ENCODE measurements around the gene METTL6. TPM values are rescaled to one million over a fixed set of nuclear protein-coding genes. Genes with fewer than 3 reads are reported as not detected.

The METTL6 gene
- total RNA-seq, 4 donors from 2014 or later, result 13.2 to 20.8 (median 17.0) TPM

DNA sequence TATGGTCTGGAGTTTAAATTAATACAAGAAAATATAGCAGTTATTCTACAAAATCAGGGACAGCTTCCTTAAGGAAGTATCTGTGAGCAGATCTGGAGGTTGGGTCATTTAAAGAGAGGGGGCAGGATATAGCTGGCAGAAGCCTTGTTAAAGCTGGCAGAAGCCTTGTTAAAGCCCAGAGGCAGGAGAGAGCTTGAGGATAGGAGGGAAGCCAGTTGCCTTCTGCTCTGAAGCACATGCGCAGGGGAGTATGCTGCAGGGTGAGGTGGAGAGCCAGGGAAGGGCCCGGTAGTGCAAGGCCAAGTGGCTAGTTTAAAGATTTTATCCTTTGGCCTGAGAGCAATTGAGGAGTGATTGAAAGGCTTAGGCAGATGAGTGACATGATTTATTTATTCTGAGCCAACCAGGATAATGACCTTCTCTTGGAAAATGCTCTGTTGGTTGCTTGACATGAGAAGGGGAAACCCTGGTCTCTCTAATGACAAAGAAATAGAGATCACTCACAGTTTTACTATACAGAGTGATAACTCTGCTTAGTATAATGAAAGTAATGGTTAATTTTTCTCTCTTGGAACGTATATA is 4.0 kb upstream of the METTL6 start:
- H3K27ac ChIP-seq, result no peak overlapping the region
- no peak overlapping the region for H3K4me3 ChIP-seq
- no peak for DNase-seq (ENCODE audit: low spot score in 2 of 2)
- H3K9me3 ChIP-seq, result no peaks in the 10 kb centered on the region
- 77 to 80% methylated on average over 3 of the region's 3 CpGs for WGBS, 2 donors
- TF ChIP-seq POLR2A (IDR thresholded peaks at IDR 0.05) (no peak), EP300 (IDR thresholded peaks at IDR 0.05) (no peak)
- TF ChIP-seq, protein P1, sequence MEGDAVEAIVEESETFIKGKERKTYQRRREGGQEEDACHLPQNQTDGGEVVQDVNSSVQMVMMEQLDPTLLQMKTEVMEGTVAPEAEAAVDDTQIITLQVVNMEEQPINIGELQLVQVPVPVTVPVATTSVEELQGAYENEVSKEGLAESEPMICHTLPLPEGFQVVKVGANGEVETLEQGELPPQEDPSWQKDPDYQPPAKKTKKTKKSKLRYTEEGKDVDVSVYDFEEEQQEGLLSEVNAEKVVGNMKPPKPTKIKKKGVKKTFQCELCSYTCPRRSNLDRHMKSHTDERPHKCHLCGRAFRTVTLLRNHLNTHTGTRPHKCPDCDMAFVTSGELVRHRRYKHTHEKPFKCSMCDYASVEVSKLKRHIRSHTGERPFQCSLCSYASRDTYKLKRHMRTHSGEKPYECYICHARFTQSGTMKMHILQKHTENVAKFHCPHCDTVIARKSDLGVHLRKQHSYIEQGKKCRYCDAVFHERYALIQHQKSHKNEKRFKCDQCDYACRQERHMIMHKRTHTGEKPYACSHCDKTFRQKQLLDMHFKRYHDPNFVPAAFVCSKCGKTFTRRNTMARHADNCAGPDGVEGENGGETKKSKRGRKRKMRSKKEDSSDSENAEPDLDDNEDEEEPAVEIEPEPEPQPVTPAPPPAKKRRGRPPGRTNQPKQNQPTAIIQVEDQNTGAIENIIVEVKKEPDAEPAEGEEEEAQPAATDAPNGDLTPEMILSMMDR (IDR thresholded peaks at IDR 0.05), result no peak
- H3K36me3 ChIP-seq, result peaks cover 0 to 61% (median 23%) of the 10 kb centered on the region in 3 donors
- peaks cover 0 to 40% (median 18%) of the 10 kb centered on the region in 4 donors for H3K4me1 ChIP-seq
- H3K27me3 ChIP-seq, result no peaks in the 10 kb centered on the region

DNA sequence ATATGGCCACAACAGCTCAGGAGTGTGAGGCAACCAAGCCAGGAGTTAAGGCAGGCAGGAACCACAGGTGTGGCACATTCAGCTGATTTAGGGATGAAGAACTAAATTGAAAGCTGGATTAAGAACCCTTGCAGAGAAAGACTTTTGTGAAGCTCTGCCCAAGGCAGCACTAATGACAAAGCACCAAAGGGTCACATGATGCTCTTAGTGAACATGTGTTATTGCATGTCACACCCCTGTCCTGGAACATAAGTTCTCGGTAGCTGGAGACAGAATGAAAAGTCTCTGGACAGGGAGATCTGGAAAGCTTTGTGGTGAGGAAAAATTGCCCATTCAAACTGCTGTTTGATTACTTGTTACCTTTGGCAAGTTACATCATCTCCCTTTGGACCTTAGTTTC is 3.3 kb upstream of the METTL6 start:
- 58 to 83% methylated on average over 1 of the region's 1 CpG for WGBS, 2 donors
- H3K4me1 ChIP-seq, result peaks cover 0 to 44% (median 23%) of the 10 kb centered on the region in 4 donors
- H3K27me3 ChIP-seq, result no peaks in the 10 kb centered on the region
- no peaks in the 10 kb centered on the region for H3K9me3 ChIP-seq
- TF ChIP-seq, protein P1 (IDR thresholded peaks at IDR 0.05), result no peak
- no peak for TF ChIP-seq POLR2A (IDR thresholded peaks at IDR 0.05)
- TF ChIP-seq EP300 (IDR thresholded peaks at IDR 0.05), result no peak
- H3K27ac ChIP-seq, result no peak overlapping the region
- no peak overlapping the region for H3K4me3 ChIP-seq
- no peak for DNase-seq (ENCODE audit: low spot score in 2 of 2)
- peaks cover 0 to 53% (median 16%) of the 10 kb centered on the region in 3 donors for H3K36me3 ChIP-seq

DNA sequence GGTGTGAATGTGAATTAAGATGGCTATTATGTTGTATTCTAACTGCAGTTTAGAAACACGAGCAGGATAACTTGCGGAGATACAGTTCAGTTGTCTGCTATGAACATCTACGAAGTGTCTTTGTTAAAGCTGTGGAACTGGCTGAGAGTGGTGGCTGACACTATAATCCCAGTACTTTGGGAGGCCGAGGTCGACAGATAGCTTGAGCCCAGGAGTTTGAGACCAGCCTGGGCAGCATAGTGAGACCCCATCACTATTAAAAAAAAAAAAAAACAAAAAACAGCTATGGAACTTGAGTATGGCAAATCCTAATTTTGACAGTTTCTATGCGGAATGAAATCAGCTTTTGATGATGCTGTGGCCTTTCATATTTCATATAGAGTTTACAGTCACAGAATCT is 1.7 kb upstream of the METTL6 start:
- Histone ChIP-seq H3K4me3 (peak overlapping the region in 2 of 4 donors; percentile 73 to 88), H3K9me3 (no peaks in the 10 kb centered on the region), H3K27ac (no peak overlapping the region), H3K4me1 (peaks cover 0 to 55% (median 23%) of the 10 kb centered on the region in 4 donors), H3K36me3 (peaks cover 0 to 50% (median 1%) of the 10 kb centered on the region in 3 donors), H3K27me3 (no peaks in the 10 kb centered on the region)
- TF ChIP-seq, protein P1 (IDR thresholded peaks at IDR 0.05), result no peak
- TF ChIP-seq EP300 (IDR thresholded peaks at IDR 0.05) (no peak), POLR2A (IDR thresholded peaks at IDR 0.05) (no peak)
- no peak for DNase-seq (ENCODE audit: low spot score in 2 of 2)
- 81 to 88% methylated on average over 6 of the region's 6 CpGs for WGBS, 2 donors

- Histone ChIP-seq H3K9me3 (no peaks in the 10 kb centered on the region), H3K4me1 (peaks cover 0 to 55% (median 23%) of the 10 kb centered on the region in 4 donors), H3K4me3 (peak overlapping the region; percentile 73 to 88 (median 84)), H3K36me3 (peaks cover 0 to 50% (median 0%) of the 10 kb centered on the region in 3 donors), H3K27me3 (no peaks in the 10 kb centered on the region), H3K27ac (peak overlapping the region in 2 of 4 donors; percentile 83 to 90)
- no peak for TF ChIP-seq POLR2A (IDR thresholded peaks at IDR 0.05)
- 10 to 11% methylated on average over 9 of the region's 9 CpGs for WGBS, 2 donors
- DNase-seq (ENCODE audit: low spot score in 2 of 2), result no peak
Measured at GRCh38 chr3:15428539-15428938, 1.2 kb upstream of the METTL6 start.

GRCh38 chr3:15427981-15428380 is 637 bp upstream of the METTL6 start:
- H3K27me3 ChIP-seq, result no peaks in the 10 kb centered on the region
- peaks cover 0 to 55% (median 23%) of the 10 kb centered on the region in 4 donors for H3K4me1 ChIP-seq
- peak overlapping the region; percentile 73 to 88 (median 84) for H3K4me3 ChIP-seq
- 1 to 3% methylated on average over 11 of the region's 11 CpGs for WGBS, 2 donors
- peaks cover 0 to 50% (median 0%) of the 10 kb centered on the region in 3 donors for H3K36me3 ChIP-seq
- TF ChIP-seq, protein P1 (IDR thresholded peaks at IDR 0.05), result no peak
- TF ChIP-seq EP300 (IDR thresholded peaks at IDR 0.05) (no peak), POLR2A (IDR thresholded peaks at IDR 0.05) (no peak)
- no peak for DNase-seq (ENCODE audit: low spot score in 2 of 2)
- H3K9me3 ChIP-seq, result no peaks in the 10 kb centered on the region
- peak overlapping the region; percentile 67 to 90 (median 79) for H3K27ac ChIP-seq
